WTC11 (cell line): Measurements from ENCODE around the gene TP53BP1.

Experiments used
- ATF1 ChIP-seq: sonication (generic); formaldehyde crosslinking; IDR thresholded peaks from 2 replicates; pipeline ENCODE4 v1.8.1; 2023; ENCODE audit warnings: mild to moderate bottlenecking, moderate library complexity, missing genetic modification reagents
- FOXK1 ChIP-seq: sonication (generic); formaldehyde crosslinking; IDR thresholded peaks from 2 replicates; pipeline ENCODE4 v1.8.0; 2022; ENCODE audit warnings: mild to moderate bottlenecking, moderate library complexity, missing genetic modification reagents
- NR2C2 ChIP-seq: sonication (generic); formaldehyde crosslinking; IDR thresholded peaks from 2 replicates; pipeline ENCODE4 v1.8.0; 2022; ENCODE audit warnings: mild to moderate bottlenecking, missing genetic modification reagents
- SP1 ChIP-seq: sonication (generic); formaldehyde crosslinking; conservative IDR thresholded peaks from 2 replicates; pipeline ENCODE4 v1.8.1; 2022; ENCODE audit warnings: missing genetic modification reagents
- TEAD4 ChIP-seq: sonication (generic); formaldehyde crosslinking; IDR thresholded peaks from 2 replicates; pipeline ENCODE4 v1.8.0; 2022; ENCODE audit warnings: mild to moderate bottlenecking, missing genetic modification reagents
- TF ChIP-seq, protein P1 (sequence below): sonication (generic); formaldehyde crosslinking; IDR thresholded peaks from 2 replicates; pipeline ENCODE4 v1.8.1; 2023; ENCODE audit warnings: mild to moderate bottlenecking, missing genetic modification reagents
- TF ChIP-seq, protein P2 (sequence below): fragments of 200-600 bp; IDR thresholded peaks from 2 replicates; pipeline ENCODE4 v1.8.0; 2022; ENCODE audit warnings: antibody characterized with exemption
- TF ChIP-seq, protein P3 (sequence below): sonication (generic); formaldehyde crosslinking; IDR thresholded peaks from 2 replicates; pipeline ENCODE4 v1.8.1; 2023; ENCODE audit warnings: mild to moderate bottlenecking, missing genetic modification reagents
- TF ChIP-seq, protein P4 (sequence below): sonication (generic); formaldehyde crosslinking; conservative IDR thresholded peaks from 2 replicates; pipeline ENCODE4 v1.8.1; 2022; ENCODE audit warnings: mild to moderate bottlenecking, missing genetic modification reagents
- TF ChIP-seq, protein P5 (sequence below): sonication (generic); formaldehyde crosslinking; IDR thresholded peaks from 2 replicates; pipeline ENCODE4 v1.8.0; 2022; ENCODE audit warnings: mild to moderate bottlenecking, missing genetic modification reagents
- TF ChIP-seq, protein P6 (sequence below): sonication (generic); formaldehyde crosslinking; IDR thresholded peaks from 2 replicates; pipeline ENCODE4 v1.8.1; 2022; ENCODE audit warnings: low read depth, missing genetic modification reagents, borderline replicate concordance
- TF ChIP-seq, protein P7 (sequence below): sonication (generic); formaldehyde crosslinking; IDR thresholded peaks from 2 replicates; pipeline ENCODE4 v1.8.1; 2022; ENCODE audit warnings: low read depth, mild to moderate bottlenecking, moderate library complexity, missing genetic modification reagents, borderline replicate concordance

DNA sequence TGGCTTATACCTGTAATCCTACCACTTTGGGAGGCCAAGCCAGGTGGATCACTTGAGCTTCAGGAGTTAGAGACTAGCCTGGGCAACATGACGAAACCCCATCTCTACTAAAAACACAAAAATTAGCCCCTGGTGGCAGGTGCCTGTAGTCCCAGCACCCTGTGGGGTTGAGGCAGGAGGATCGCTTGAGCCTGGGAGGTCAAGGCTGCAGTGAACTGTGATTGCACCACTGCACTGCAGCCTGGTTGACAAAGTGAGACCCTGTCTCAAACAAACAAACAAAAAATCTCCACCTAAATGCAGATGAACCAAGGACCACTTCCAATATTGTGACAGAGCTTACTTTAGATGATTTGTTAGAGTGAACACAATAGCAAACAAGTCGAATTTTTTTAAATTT lies 53.7 kb downstream of the TP53BP1 start:
- TF ChIP-seq, protein P1, sequence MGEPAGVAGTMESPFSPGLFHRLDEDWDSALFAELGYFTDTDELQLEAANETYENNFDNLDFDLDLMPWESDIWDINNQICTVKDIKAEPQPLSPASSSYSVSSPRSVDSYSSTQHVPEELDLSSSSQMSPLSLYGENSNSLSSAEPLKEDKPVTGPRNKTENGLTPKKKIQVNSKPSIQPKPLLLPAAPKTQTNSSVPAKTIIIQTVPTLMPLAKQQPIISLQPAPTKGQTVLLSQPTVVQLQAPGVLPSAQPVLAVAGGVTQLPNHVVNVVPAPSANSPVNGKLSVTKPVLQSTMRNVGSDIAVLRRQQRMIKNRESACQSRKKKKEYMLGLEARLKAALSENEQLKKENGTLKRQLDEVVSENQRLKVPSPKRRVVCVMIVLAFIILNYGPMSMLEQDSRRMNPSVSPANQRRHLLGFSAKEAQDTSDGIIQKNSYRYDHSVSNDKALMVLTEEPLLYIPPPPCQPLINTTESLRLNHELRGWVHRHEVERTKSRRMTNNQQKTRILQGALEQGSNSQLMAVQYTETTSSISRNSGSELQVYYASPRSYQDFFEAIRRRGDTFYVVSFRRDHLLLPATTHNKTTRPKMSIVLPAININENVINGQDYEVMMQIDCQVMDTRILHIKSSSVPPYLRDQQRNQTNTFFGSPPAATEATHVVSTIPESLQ (CRISPR knock-in tag): no peak
- TF ChIP-seq SP1 (CRISPR knock-in tag) (no peak), ATF1 (CRISPR knock-in tag) (no peak), FOXK1 (CRISPR knock-in tag) (no peak), NR2C2 (CRISPR knock-in tag) (no peak), TEAD4 (CRISPR knock-in tag) (no peak)
- TF ChIP-seq, protein P2, sequence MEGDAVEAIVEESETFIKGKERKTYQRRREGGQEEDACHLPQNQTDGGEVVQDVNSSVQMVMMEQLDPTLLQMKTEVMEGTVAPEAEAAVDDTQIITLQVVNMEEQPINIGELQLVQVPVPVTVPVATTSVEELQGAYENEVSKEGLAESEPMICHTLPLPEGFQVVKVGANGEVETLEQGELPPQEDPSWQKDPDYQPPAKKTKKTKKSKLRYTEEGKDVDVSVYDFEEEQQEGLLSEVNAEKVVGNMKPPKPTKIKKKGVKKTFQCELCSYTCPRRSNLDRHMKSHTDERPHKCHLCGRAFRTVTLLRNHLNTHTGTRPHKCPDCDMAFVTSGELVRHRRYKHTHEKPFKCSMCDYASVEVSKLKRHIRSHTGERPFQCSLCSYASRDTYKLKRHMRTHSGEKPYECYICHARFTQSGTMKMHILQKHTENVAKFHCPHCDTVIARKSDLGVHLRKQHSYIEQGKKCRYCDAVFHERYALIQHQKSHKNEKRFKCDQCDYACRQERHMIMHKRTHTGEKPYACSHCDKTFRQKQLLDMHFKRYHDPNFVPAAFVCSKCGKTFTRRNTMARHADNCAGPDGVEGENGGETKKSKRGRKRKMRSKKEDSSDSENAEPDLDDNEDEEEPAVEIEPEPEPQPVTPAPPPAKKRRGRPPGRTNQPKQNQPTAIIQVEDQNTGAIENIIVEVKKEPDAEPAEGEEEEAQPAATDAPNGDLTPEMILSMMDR: no peak
- TF ChIP-seq, protein P3, sequence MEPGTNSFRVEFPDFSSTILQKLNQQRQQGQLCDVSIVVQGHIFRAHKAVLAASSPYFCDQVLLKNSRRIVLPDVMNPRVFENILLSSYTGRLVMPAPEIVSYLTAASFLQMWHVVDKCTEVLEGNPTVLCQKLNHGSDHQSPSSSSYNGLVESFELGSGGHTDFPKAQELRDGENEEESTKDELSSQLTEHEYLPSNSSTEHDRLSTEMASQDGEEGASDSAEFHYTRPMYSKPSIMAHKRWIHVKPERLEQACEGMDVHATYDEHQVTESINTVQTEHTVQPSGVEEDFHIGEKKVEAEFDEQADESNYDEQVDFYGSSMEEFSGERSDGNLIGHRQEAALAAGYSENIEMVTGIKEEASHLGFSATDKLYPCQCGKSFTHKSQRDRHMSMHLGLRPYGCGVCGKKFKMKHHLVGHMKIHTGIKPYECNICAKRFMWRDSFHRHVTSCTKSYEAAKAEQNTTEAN (CRISPR knock-in tag): no peak
- TF ChIP-seq, protein P4, sequence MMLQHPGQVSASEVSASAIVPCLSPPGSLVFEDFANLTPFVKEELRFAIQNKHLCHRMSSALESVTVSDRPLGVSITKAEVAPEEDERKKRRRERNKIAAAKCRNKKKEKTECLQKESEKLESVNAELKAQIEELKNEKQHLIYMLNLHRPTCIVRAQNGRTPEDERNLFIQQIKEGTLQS (CRISPR knock-in tag): no peak
- TF ChIP-seq, protein P5, sequence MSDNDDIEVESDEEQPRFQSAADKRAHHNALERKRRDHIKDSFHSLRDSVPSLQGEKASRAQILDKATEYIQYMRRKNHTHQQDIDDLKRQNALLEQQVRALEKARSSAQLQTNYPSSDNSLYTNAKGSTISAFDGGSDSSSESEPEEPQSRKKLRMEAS (CRISPR knock-in tag): no peak
- TF ChIP-seq, protein P6, sequence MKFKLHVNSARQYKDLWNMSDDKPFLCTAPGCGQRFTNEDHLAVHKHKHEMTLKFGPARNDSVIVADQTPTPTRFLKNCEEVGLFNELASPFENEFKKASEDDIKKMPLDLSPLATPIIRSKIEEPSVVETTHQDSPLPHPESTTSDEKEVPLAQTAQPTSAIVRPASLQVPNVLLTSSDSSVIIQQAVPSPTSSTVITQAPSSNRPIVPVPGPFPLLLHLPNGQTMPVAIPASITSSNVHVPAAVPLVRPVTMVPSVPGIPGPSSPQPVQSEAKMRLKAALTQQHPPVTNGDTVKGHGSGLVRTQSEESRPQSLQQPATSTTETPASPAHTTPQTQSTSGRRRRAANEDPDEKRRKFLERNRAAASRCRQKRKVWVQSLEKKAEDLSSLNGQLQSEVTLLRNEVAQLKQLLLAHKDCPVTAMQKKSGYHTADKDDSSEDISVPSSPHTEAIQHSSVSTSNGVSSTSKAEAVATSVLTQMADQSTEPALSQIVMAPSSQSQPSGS (CRISPR knock-in tag): no peak
- TF ChIP-seq, protein P7, sequence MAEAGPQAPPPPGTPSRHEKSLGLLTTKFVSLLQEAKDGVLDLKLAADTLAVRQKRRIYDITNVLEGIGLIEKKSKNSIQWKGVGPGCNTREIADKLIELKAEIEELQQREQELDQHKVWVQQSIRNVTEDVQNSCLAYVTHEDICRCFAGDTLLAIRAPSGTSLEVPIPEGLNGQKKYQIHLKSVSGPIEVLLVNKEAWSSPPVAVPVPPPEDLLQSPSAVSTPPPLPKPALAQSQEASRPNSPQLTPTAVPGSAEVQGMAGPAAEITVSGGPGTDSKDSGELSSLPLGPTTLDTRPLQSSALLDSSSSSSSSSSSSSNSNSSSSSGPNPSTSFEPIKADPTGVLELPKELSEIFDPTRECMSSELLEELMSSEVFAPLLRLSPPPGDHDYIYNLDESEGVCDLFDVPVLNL (CRISPR knock-in tag): no peak
